Calu3 (cell line): ENCODE data around the gene FOXM1. TPM values are rescaled to one million over a fixed set of nuclear protein-coding genes. Genes with fewer than 3 reads are reported as not detected.

Experiments used
- BruUV-seq: library from RNA; stranded (reverse); fragments of 400-500 nt; replicated peaks from 2 replicates; lab custom pipeline; 2021; lab: Mats Ljungman, UMichigan
- CTCF ChIA-PET: fragments of 300-600 bp; sonication (Branson Sonifier 250); formaldehyde crosslinking; loops from one replicate; lab custom pipeline; 2022; ENCODE audit warnings: antibody characterized with exemption; lab: Charles Lee
- DNase-seq: peaks from one replicate; pipeline ENCODE4 v3.0.0; 2022
- H3K27ac Mint-ChIP-seq: one replicate; pipeline ENCODE4 v1.8.0; 2022; ENCODE audit warnings: mixed read lengths; ENCODE audit not compliant: unreplicated experiment
- H3K27me3 Mint-ChIP-seq: one replicate; pipeline ENCODE4 v1.8.0; 2022; ENCODE audit warnings: mixed read lengths; ENCODE audit not compliant: unreplicated experiment
- H3K36me3 Mint-ChIP-seq: one replicate; pipeline ENCODE4 v1.8.0; 2022; ENCODE audit warnings: mild to moderate bottlenecking, moderate library complexity, mixed read lengths; ENCODE audit not compliant: insufficient read depth, unreplicated experiment
- H3K4me1 Mint-ChIP-seq: one replicate; pipeline ENCODE4 v1.8.0; 2022; ENCODE audit warnings: mild to moderate bottlenecking, low read depth, mixed read lengths; ENCODE audit not compliant: unreplicated experiment
- H3K4me3 Mint-ChIP-seq: one replicate; pipeline ENCODE4 v1.8.0; 2022; ENCODE audit warnings: mild to moderate bottlenecking, low read depth, moderate library complexity, mixed read lengths; ENCODE audit not compliant: unreplicated experiment
- H3K9me3 Mint-ChIP-seq: one replicate; pipeline ENCODE4 v1.8.0; 2022; ENCODE audit warnings: low read depth, mixed read lengths; ENCODE audit not compliant: unreplicated experiment
- CTCF ChIP-seq: fragments of 200-600 bp; IDR thresholded peaks from one replicate; pipeline ENCODE4 v1.8.0; 2022; ENCODE audit warnings: antibody characterized with exemption; ENCODE audit not compliant: unreplicated experiment
- intact Hi-C: fragments of 100-400 bp; cut with micrococcal nuclease; formaldehyde crosslinking; loops from one replicate; pipeline ENCODE4 v1.10.0; 2022; ENCODE audit not compliant: unreplicated experiment
- total RNA-seq: library from RNA; stranded (reverse); gene quantifications from 2 replicates; pipeline ENCODE4 v1.2.3, GENCODE V29; 2022

The FOXM1 gene
- total RNA-seq, 1 experiment from 2014 or later, result 103 TPM

DNA sequence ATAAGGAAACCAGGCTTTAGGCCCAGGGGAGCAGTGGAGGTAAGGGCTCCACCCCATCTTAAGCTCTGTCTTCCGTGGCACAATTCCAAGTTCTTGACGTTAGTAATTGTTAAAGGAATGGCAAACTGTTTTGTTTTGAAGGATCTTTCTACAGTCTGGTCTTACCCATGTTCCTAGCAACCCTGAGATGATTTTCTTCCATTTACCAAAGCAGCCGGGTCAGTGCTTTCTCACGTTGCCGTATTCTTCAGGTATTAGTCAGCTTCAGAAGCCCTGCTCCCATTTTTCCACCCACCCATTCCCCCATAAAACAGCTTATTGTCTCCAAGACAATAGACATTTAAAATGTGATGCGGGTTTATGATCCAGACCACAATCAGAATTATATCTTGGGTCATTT is 52.4 kb downstream of the FOXM1 start:
- Mint-ChIP-seq H3K4me1 (no peaks in the 10 kb centered on the region), H3K27me3 (no peaks in the 10 kb centered on the region), H3K9me3 (no peaks in the 10 kb centered on the region), H3K36me3 (peaks cover 7% of the 10 kb centered on the region), H3K4me3 (no peak overlapping the region), H3K27ac (no peak overlapping the region)
- DNase-seq, result no peak
- CTCF ChIA-PET, result no interaction called here
- BruUV-seq, result no TSS peak
- TF ChIP-seq CTCF, result no peak
- intact Hi-C loops, result no loop called here

- CTCF ChIA-PET, result no interaction called here
- Mint-ChIP-seq H3K9me3 (no peaks in the 10 kb centered on the region), H3K4me1 (no peaks in the 10 kb centered on the region), H3K4me3 (no peak overlapping the region), H3K27ac (no peak overlapping the region), H3K27me3 (no peaks in the 10 kb centered on the region), H3K36me3 (peaks cover 7% of the 10 kb centered on the region)
- no peak for DNase-seq
- no peak for TF ChIP-seq CTCF
- no TSS peak for BruUV-seq
- intact Hi-C loops, result no loop called here
Observed at GRCh38 chr12:2823483-2823882, 53.5 kb downstream of the FOXM1 start.

DNA sequence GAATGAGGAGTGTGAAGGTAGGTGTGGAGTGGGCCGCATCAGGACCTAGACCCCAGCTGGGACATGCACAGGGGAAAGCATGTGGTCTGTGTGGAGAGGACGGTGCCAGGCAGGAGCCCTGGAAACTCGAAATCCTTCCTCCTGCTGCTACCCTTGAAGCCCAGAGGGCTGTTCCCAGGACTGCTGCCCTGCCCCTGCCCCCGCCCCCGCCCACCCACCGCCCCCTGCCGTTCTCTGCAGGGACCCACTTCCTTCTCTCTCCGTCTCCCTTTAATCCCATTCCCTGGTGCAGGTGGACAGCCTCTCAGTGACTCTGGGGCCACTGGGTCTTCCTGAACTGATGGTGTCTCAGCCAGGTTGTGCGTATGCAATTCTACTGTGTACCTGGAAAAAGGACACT is 56.5 kb downstream of the FOXM1 start:
- Mint-ChIP-seq H3K4me1 (no peaks in the 10 kb centered on the region), H3K4me3 (no peak overlapping the region), H3K9me3 (no peaks in the 10 kb centered on the region), H3K36me3 (peaks cover 11% of the 10 kb centered on the region), H3K27me3 (no peaks in the 10 kb centered on the region), H3K27ac (no peak overlapping the region)
- DNase-seq, result no peak
- intact Hi-C loops, result no loop called here
- no peak for TF ChIP-seq CTCF
- BruUV-seq, result no TSS peak
- CTCF ChIA-PET, result no interaction called here

DNA sequence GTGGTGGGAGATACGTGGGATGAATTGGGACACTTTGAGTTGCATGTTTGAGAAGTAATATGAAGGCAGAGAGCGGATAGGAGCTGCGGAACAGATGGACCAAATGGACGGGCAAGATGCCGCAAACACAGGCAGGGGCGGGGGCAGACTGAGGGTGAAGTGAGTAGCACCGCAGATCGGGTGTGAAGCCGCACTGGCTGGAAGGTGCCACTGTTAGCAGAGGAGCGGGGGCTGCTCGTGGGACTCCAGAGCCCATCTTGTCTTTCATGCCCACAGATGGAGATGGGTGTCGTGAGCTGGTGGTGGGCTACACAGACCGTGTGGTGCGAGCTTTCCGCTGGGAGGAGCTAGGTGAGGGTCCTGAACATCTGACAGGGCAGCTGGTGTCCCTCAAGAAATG is 57.2 kb downstream of the FOXM1 start:
- no peaks in the 10 kb centered on the region for H3K9me3 Mint-ChIP-seq
- intact Hi-C loops, result no loop called here
- no peak overlapping the region for H3K4me3 Mint-ChIP-seq
- no TSS peak for BruUV-seq
- TF ChIP-seq CTCF, result no peak
- no peaks in the 10 kb centered on the region for H3K27me3 Mint-ChIP-seq
- DNase-seq, result no peak
- H3K4me1 Mint-ChIP-seq, result no peaks in the 10 kb centered on the region
- H3K27ac Mint-ChIP-seq, result no peak overlapping the region
- CTCF ChIA-PET, result no interaction called here
- H3K36me3 Mint-ChIP-seq, result peaks cover 11% of the 10 kb centered on the region
